HepG2 (cell line): ENCODE data around the gene CIB1. TPM values are rescaled to one million over a fixed set of nuclear protein-coding genes. Genes with fewer than 3 reads are reported as not detected.
A peak's percentile ranks its signal among the peaks of the same experiment; 100 is the strongest.

Experiments
- ARNT2 ChIP-seq: sonication (generic); formaldehyde crosslinking; IDR thresholded peaks from 2 replicates; pipeline ENCODE4 v1.8.0; 2022; ENCODE audit warnings: mild to moderate bottlenecking, low read depth, missing genetic modification reagents, moderate library complexity
- CEBPB ChIP-seq: IDR thresholded peaks from 2 replicates; pipeline ENCODE4 v1.6.1; 2011; ENCODE audit warnings: low read depth, low read length, improper control_type of control experiment, borderline replicate concordance
- CERS6 ChIP-seq: sonication (generic); formaldehyde crosslinking; IDR thresholded peaks from 2 replicates; pipeline ENCODE4 v1.5.0; 2020; ENCODE audit warnings: missing genetic modification reagents
- FUBP1 ChIP-seq: sonication (generic); formaldehyde crosslinking; IDR thresholded peaks from 2 replicates; pipeline ENCODE4 v1.5.1; 2020; ENCODE audit warnings: missing genetic modification reagents, mild to moderate bottlenecking, borderline replicate concordance
- HOXA5 ChIP-seq: sonication (generic); formaldehyde crosslinking; IDR thresholded peaks from 2 replicates; pipeline ENCODE4 v1.4.0; 2020; ENCODE audit warnings: missing genetic modification reagents
- KAT8 ChIP-seq: IDR thresholded peaks from 2 replicates; pipeline ENCODE4 v1.6.1; 2016; ENCODE audit warnings: missing genetic modification reagents, missing compliant biosample characterization
- POLR2G ChIP-seq: fragments of 200-400 bp; formaldehyde crosslinking; IDR thresholded peaks from 2 replicates; pipeline ENCODE4 v1.6.1; 2018; ENCODE audit warnings: mild to moderate bottlenecking, low read depth, low read length, moderate library complexity
- RARA ChIP-seq: IDR thresholded peaks from 2 replicates; pipeline ENCODE4 v1.6.1; 2016; ENCODE audit warnings: missing genetic modification reagents, missing compliant biosample characterization
- SALL1 ChIP-seq: sonication (generic); formaldehyde crosslinking; IDR thresholded peaks from 2 replicates; pipeline ENCODE4 v1.8.0; 2022; ENCODE audit warnings: mild to moderate bottlenecking, missing genetic modification reagents
- SKI ChIP-seq: fragments of 450-650 bp; IDR thresholded peaks from one replicate; pipeline ENCODE4 v1.6.1; 2018; ENCODE audit warnings: mild to moderate bottlenecking; ENCODE audit not compliant: partially characterized antibody
- SOX6 ChIP-seq, 2 experiments: fragments of 450-650 bp in 1 of 2; sonication (generic) in 1 of 2; formaldehyde crosslinking in 1 of 2; IDR thresholded peaks; 2 replicates each; pipeline versions ENCODE4 v1.4.0 to v1.6.1; 2017 to 2020; ENCODE audit warnings: antibody characterized with exemption in 1 of 2, mild to moderate bottlenecking in 1 of 2, missing genetic modification reagents in 1 of 2
- SP5 ChIP-seq: IDR thresholded peaks from 2 replicates; pipeline ENCODE4 v1.6.1; 2016; ENCODE audit warnings: low read depth, borderline replicate concordance
- ZC3H13 ChIP-seq: sonication (generic); formaldehyde crosslinking; IDR thresholded peaks from 2 replicates; pipeline ENCODE4 v1.8.1; 2023; ENCODE audit warnings: mild to moderate bottlenecking, missing genetic modification reagents, moderate library complexity
- ZNF136 ChIP-seq: sonication (generic); formaldehyde crosslinking; IDR thresholded peaks from 2 replicates; pipeline ENCODE4 v1.8.1; 2022; ENCODE audit warnings: low read depth, mild to moderate bottlenecking, moderate library complexity, missing genetic modification reagents
- ZNF232 ChIP-seq: sonication (generic); formaldehyde crosslinking; IDR thresholded peaks from 2 replicates; pipeline ENCODE4 v1.4.0; 2020; ENCODE audit warnings: missing genetic modification reagents, borderline replicate concordance
- ZNF547 ChIP-seq: sonication (generic); formaldehyde crosslinking; IDR thresholded peaks from 2 replicates; pipeline ENCODE4 v1.5.1; 2020; ENCODE audit warnings: mild to moderate bottlenecking, missing genetic modification reagents
- ZNF737 ChIP-seq: sonication (generic); formaldehyde crosslinking; IDR thresholded peaks from 2 replicates; pipeline ENCODE4 v1.5.0; 2020; ENCODE audit warnings: missing genetic modification reagents, mild to moderate bottlenecking, borderline replicate concordance
- polyA plus RNA-seq, 8 experiments: library from polyadenylated mRNA; depleted of rRNA in 3 of 8; stranded (reverse) in 7 of 8; unstranded in 1 of 8; fragments of >200 nt; fragmentation: Illumina TruSeq in 4 of 8; extraction: Trizol in 4 of 8; gene quantifications; 2 replicates each; pipeline versions ENCODE4 v1.2.1 to v1.2.3, GENCODE V29; 2011 to 2016; ENCODE audit warnings: low read depth in 4 of 8, missing spikeins in 1 of 8, mixed read lengths in 1 of 8; ENCODE audit not compliant: insufficient read depth in 1 of 8
- total RNA-seq, 5 experiments: library from RNA; depleted of rRNA; stranded (reverse); fragments of >200 nt; fragmentation: Illumina TruSeq; extraction: Trizol; gene quantifications; 2 replicates each; pipeline ENCODE4 v1.2.3, GENCODE V29; 2016; ENCODE audit warnings: low read depth in 1 of 5
- TF ChIP-seq, protein P1 (sequence below): sonication (generic); formaldehyde crosslinking; IDR thresholded peaks from 2 replicates; pipeline ENCODE4 v1.4.0; 2020; ENCODE audit warnings: low read depth, missing genetic modification reagents
- TF ChIP-seq, protein P2 (sequence below): sonication (generic); formaldehyde crosslinking; IDR thresholded peaks from 2 replicates; pipeline ENCODE4 v1.4.0; 2020; ENCODE audit warnings: missing genetic modification reagents

Gene CIB1
- total and polyA plus RNA-seq, 2 of the 13 experiments (the other 11 are each of a cell fraction or from before 2014, with no cell fraction given) = 38.7 to 72.7 TPM

- TF ChIP-seq, protein P1, sequence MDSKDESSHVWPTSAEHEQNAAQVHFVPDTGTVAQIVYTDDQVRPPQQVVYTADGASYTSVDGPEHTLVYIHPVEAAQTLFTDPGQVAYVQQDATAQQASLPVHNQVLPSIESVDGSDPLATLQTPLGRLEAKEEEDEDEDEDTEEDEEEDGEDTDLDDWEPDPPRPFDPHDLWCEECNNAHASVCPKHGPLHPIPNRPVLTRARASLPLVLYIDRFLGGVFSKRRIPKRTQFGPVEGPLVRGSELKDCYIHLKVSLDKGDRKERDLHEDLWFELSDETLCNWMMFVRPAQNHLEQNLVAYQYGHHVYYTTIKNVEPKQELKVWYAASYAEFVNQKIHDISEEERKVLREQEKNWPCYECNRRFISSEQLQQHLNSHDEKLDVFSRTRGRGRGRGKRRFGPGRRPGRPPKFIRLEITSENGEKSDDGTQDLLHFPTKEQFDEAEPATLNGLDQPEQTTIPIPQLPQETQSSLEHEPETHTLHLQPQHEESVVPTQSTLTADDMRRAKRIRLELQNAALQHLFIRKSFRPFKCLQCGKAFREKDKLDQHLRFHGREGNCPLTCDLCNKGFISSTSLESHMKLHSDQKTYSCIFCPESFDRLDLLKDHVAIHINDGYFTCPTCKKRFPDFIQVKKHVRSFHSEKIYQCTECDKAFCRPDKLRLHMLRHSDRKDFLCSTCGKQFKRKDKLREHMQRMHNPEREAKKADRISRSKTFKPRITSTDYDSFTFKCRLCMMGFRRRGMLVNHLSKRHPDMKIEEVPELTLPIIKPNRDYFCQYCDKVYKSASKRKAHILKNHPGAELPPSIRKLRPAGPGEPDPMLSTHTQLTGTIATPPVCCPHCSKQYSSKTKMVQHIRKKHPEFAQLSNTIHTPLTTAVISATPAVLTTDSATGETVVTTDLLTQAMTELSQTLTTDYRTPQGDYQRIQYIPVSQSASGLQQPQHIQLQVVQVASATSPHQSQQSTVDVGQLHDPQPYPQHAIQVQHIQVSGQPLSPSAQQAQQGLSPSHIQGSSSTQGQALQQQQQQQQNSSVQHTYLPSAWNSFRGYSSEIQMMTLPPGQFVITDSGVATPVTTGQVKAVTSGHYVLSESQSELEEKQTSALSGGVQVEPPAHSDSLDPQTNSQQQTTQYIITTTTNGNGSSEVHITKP (CRISPR knock-in tag) = no peak
- no peak for TF ChIP-seq ZNF547
- TF ChIP-seq, protein P2, sequence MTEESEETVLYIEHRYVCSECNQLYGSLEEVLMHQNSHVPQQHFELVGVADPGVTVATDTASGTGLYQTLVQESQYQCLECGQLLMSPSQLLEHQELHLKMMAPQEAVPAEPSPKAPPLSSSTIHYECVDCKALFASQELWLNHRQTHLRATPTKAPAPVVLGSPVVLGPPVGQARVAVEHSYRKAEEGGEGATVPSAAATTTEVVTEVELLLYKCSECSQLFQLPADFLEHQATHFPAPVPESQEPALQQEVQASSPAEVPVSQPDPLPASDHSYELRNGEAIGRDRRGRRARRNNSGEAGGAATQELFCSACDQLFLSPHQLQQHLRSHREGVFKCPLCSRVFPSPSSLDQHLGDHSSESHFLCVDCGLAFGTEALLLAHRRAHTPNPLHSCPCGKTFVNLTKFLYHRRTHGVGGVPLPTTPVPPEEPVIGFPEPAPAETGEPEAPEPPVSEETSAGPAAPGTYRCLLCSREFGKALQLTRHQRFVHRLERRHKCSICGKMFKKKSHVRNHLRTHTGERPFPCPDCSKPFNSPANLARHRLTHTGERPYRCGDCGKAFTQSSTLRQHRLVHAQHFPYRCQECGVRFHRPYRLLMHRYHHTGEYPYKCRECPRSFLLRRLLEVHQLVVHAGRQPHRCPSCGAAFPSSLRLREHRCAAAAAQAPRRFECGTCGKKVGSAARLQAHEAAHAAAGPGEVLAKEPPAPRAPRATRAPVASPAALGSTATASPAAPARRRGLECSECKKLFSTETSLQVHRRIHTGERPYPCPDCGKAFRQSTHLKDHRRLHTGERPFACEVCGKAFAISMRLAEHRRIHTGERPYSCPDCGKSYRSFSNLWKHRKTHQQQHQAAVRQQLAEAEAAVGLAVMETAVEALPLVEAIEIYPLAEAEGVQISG (CRISPR knock-in tag) = 0 out of 2 replicates have a peak, but pooled peaks have one; percentile 40
- TF ChIP-seq SOX6 (IDR thresholded peaks at IDR 0.05) = no peak
- TF ChIP-seq SOX6 (CRISPR knock-in tag; IDR thresholded peaks at IDR 0.05) = no peak
- TF ChIP-seq SKI = peak; percentile 28
- peak; percentile 67 for TF ChIP-seq SALL1 (CRISPR knock-in tag)
- no peak for TF ChIP-seq ZNF737 (CRISPR knock-in tag)
- TF ChIP-seq RARA = peak; percentile 80; the same call in 1 of the 2 replicates
- peak; percentile 85 for TF ChIP-seq POLR2G
- TF ChIP-seq KAT8 (CRISPR knock-in tag) = no peak
- TF ChIP-seq ZC3H13 (CRISPR knock-in tag) = no peak
- TF ChIP-seq HOXA5 (CRISPR knock-in tag) = peak; percentile 4; the same call in 1 of the 2 replicates
- peak; percentile 70 for TF ChIP-seq CEBPB
- 0 out of 2 replicates have a peak, but pooled peaks have one; percentile 6 for TF ChIP-seq SP5 (CRISPR knock-in tag)
- TF ChIP-seq FUBP1 (CRISPR knock-in tag) = no peak
- 0 out of 2 replicates have a peak, but pooled peaks have one; percentile 9 for TF ChIP-seq ZNF232 (CRISPR knock-in tag)
- TF ChIP-seq ARNT2 (CRISPR knock-in tag) = no peak
- TF ChIP-seq CERS6 (CRISPR knock-in tag) = no peak
- TF ChIP-seq ZNF136 (CRISPR knock-in tag) = no peak
Observed at GRCh38 chr15:90234096-90234988, 601 bp upstream of the CIB1 start, which contains the start of gene GDPGP1 (continued).
